GM19035 (cell line): Measurements from ENCODE around the gene TLE7.

Source experiments
- ATAC-seq: cut with Tn5 transposase; IDR thresholded peaks from one replicate; pipeline ENCODE4 v1.9.1; 2021; ENCODE audit not compliant: unreplicated experiment

Gene TLE7

GRCh38 chr16:71449020-71449419 lies 7.2 kb upstream of the TLE7 start:
- no peak for ATAC-seq

- no peak for ATAC-seq
These were observed 6.5 kb upstream of the TLE7 start for GRCh38 chr16:71448274-71448866.

- no peak for ATAC-seq
These were observed 1.9 kb upstream of the TLE7 start for GRCh38 chr16:71443714-71444113.

- ATAC-seq, result no peak
These were observed 355 bp downstream of the TLE7 start for GRCh38 chr16:71441348-71442050.

- ATAC-seq, result no peak
These were observed 1.0 kb downstream of the TLE7 start for GRCh38 chr16:71440669-71441347.

GRCh38 chr16:71439523-71439922 lies 2.3 kb downstream of the TLE7 start:
- ATAC-seq, result no peak

GRCh38 chr16:71436473-71436872 lies 5.4 kb downstream of the TLE7 start:
- ATAC-seq, result no peak

GRCh38 chr16:71432906-71433305 lies 8.9 kb downstream of the TLE7 start:
- no peak for ATAC-seq

GRCh38 chr16:71431991-71432390 lies 9.9 kb downstream of the TLE7 start:
- no peak for ATAC-seq

GRCh38 chr16:71431176-71431575 lies 10.7 kb downstream of the TLE7 start:
- ATAC-seq, result no peak

GRCh38 chr16:71430744-71431143 lies 11.1 kb downstream of the TLE7 start:
- no peak for ATAC-seq

GRCh38 chr16:71429581-71429980 lies 12.3 kb downstream of the TLE7 start:
- no peak for ATAC-seq

GRCh38 chr16:71428883-71429282 lies 13.0 kb downstream of the TLE7 start:
- no peak for ATAC-seq

GRCh38 chr16:71428385-71428784 lies 13.5 kb downstream of the TLE7 start:
- ATAC-seq, result no peak

- ATAC-seq, result no peak
These were observed 14.8 kb downstream of the TLE7 start for GRCh38 chr16:71426880-71427615.

GRCh38 chr16:71426069-71426879 lies 15.6 kb downstream of the TLE7 start:
- ATAC-seq, result no peak

GRCh38 chr16:71425746-71426068 lies 16.1 kb downstream of the TLE7 start:
- no peak for ATAC-seq

GRCh38 chr16:71424626-71425025 lies 17.2 kb downstream of the TLE7 start:
- ATAC-seq, result no peak

- ATAC-seq, result no peak
These were observed 18.0 kb downstream of the TLE7 start for GRCh38 chr16:71423865-71424264.

- no peak for ATAC-seq
These were observed 18.8 kb downstream of the TLE7 start for GRCh38 chr16:71423016-71423415.

- no peak for ATAC-seq
These were observed 19.9 kb downstream of the TLE7 start for GRCh38 chr16:71421911-71422310.
